Testis (tissue), 3 donors: Measurements from ENCODE around the gene CCDC127. TPM values are rescaled to one million over a fixed set of nuclear protein-coding genes. Genes with fewer than 3 reads are reported as not detected.
"Not testable (repeated sequence)": the region's sequence is repeated elsewhere in the genome, so short reads cannot be mapped to it uniquely, and the experiment has no call there.

Experiments used
- DNase-seq: peaks from one replicate; pipeline ENCODE4 v3.0.0-alpha.2; 2019
- H3K27ac ChIP-seq, 2 donors: fragments of 200-600 bp; sonication (generic); one replicate each; pipeline ENCODE4 v1.5.1; 2019
- H3K27me3 ChIP-seq: fragments of 200-600 bp; sonication (generic); one replicate; pipeline ENCODE4 v1.5.1; 2019
- H3K36me3 ChIP-seq: fragments of 200-600 bp; sonication (generic); one replicate; pipeline ENCODE4 v1.5.1; 2017; ENCODE audit warnings: low read depth; ENCODE audit errors: missing control alignments
- H3K4me1 ChIP-seq: fragments of 200-600 bp; sonication (generic); one replicate; pipeline ENCODE4 v1.5.1; 2019
- H3K4me3 ChIP-seq, 2 donors: fragments of 200-600 bp; sonication (generic); one replicate each; pipeline ENCODE4 v1.5.1; 2017 to 2019
- H3K9me3 ChIP-seq: fragments of 200-600 bp; sonication (generic); one replicate; pipeline ENCODE4 v1.5.1; 2017
- POLR2A ChIP-seq: fragments of 450-650 bp; IDR thresholded peaks from one replicate; pipeline ENCODE4 v1.6.1; 2017; ENCODE audit warnings: antibody characterized with exemption, mild to moderate bottlenecking, moderate library complexity
- WGBS, 2 donors: methylation state at CpG; one replicate each; pipeline ENCODE4 v1.1.5; 2018; 5-methylcytosine and 5-hydroxymethylcytosine counted together
- intact Hi-C: fragments of 100-400 bp; cut with DNase I; formaldehyde crosslinking; loops from one replicate; pipeline ENCODE4 v1.15.1; 2023; ENCODE audit warnings: low total_unique reads
- polyA plus RNA-seq: library from polyadenylated mRNA; stranded (reverse); fragments of 350-450 nt; fragmentation: Illumina TruSeq; extraction: RNeasy Lipid Tissue Mini Kit (QIAGEN cat#74804); gene quantifications from one replicate; pipeline ENCODE4 v1.2.3, GENCODE V29; 2014; ENCODE audit warnings: low read depth, low replicate concordance; ENCODE audit not compliant: insufficient read depth
- total RNA-seq, 2 donors: library from RNA; depleted of rRNA; stranded (reverse); fragments of >200 nt; gene quantifications; one replicate each; pipeline ENCODE4 v1.2.3, GENCODE V29; 2016
- TF ChIP-seq, protein P1 (sequence below), 3 experiments: fragments of 450-650 bp in 2 of 3; fragments of 200-600 bp in 1 of 3; sonication (generic) in 1 of 3; IDR thresholded peaks; one replicate each; pipeline ENCODE4 v1.5.1; 2016 to 2019; ENCODE audit warnings: antibody characterized with exemption in 3 of 3, mild to moderate bottlenecking in 2 of 3, moderate library complexity in 1 of 3

CCDC127 gene
- total and polyA plus RNA-seq, 3 donors from 2014 or later: 6.6 to 6.9 (median 6.7) TPM

DNA sequence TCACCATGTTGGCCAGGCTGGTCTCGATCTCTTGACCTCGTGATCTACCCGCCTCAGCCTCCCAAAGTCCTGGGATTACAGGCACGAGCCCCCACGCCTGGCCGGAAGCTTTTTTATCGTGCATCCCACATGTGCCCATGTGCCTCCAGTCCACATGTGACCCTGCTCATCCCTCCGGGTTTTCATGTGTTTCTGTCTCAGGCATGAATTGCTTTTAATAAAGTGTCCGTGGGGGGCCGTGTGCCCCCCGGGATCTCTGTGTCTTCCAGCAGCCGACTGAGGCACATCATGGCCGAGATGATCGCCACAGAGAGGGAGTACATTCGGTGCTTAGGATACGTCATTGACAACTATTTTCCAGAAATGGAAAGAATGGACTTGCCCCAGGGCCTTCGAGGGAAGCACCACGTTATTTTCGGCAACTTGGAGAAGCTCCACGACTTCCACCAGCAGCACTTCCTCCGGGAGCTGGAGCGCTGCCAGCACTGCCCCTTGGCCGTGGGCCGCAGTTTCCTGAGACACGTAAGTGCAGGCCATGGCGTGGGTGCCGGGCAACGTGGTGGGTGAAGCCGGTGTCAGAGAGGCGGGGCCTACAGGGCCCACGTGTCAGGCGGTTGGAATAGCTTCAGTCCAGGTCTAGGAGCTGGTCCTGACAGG lies 48.8 kb downstream of the CCDC127 start:
- no peak overlapping the region for H3K27ac ChIP-seq
- intact Hi-C loops: no loop called here
- TF ChIP-seq, protein P1, sequence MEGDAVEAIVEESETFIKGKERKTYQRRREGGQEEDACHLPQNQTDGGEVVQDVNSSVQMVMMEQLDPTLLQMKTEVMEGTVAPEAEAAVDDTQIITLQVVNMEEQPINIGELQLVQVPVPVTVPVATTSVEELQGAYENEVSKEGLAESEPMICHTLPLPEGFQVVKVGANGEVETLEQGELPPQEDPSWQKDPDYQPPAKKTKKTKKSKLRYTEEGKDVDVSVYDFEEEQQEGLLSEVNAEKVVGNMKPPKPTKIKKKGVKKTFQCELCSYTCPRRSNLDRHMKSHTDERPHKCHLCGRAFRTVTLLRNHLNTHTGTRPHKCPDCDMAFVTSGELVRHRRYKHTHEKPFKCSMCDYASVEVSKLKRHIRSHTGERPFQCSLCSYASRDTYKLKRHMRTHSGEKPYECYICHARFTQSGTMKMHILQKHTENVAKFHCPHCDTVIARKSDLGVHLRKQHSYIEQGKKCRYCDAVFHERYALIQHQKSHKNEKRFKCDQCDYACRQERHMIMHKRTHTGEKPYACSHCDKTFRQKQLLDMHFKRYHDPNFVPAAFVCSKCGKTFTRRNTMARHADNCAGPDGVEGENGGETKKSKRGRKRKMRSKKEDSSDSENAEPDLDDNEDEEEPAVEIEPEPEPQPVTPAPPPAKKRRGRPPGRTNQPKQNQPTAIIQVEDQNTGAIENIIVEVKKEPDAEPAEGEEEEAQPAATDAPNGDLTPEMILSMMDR (IDR thresholded peaks at IDR 0.05): no peak
- no peak for TF ChIP-seq POLR2A
- H3K4me3 ChIP-seq: no peak overlapping the region
- DNase-seq: no peak
- no peaks in the 10 kb centered on the region for H3K9me3 ChIP-seq
- WGBS, 2 donors: 59 to 78% methylated on average over 28 to 32 of the region's 32 CpGs
- no peaks in the 10 kb centered on the region for H3K27me3 ChIP-seq
- peaks cover 11% of the 10 kb centered on the region for H3K4me1 ChIP-seq
- H3K36me3 ChIP-seq: no peaks in the 10 kb centered on the region

DNA sequence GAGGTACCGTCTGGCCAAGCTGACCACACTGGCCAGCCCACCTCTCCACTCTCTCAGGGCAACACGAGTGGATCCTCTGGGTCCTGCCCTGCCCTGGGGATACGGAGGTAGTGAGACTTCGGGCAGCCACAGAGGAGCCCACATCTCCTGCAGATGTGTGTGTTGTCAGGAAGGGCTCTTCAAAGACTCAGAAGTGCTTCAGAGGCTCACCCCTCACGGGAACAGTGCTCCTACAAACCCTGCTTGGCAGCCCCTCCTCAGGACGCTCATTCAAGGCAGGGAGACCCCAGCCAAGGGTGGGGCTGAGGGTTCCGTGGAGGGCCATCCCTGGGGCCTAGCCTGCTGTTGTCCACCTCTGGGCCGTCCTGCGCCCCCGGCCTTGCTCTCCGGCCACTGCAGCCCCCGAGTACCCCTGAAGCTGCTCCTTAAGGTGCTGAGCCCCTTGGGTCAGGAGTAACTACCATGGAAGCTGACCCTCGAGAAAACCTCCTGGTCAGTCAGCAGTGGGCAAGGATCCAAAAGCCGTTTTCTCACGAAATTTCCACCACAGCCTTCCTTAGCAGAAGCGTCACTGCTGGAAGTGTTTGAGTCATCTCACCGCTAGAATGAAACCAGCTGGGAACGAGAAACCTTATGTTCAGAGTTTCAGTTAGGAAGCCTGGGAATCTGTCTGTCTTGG lies 49.8 kb downstream of the CCDC127 start:
- DNase-seq: no peak
- H3K4me1 ChIP-seq: peaks cover 11% of the 10 kb centered on the region
- H3K27me3 ChIP-seq: no peaks in the 10 kb centered on the region
- 82 to 84% methylated on average over 17 to 18 of the region's 18 CpGs for WGBS, 2 donors
- no peak for TF ChIP-seq POLR2A
- TF ChIP-seq, protein P1 (IDR thresholded peaks at IDR 0.05): no peak
- H3K36me3 ChIP-seq: no peaks in the 10 kb centered on the region
- intact Hi-C loops: no loop called here
- H3K9me3 ChIP-seq: no peaks in the 10 kb centered on the region
- no peak overlapping the region for H3K4me3 ChIP-seq
- no peak overlapping the region for H3K27ac ChIP-seq

DNA sequence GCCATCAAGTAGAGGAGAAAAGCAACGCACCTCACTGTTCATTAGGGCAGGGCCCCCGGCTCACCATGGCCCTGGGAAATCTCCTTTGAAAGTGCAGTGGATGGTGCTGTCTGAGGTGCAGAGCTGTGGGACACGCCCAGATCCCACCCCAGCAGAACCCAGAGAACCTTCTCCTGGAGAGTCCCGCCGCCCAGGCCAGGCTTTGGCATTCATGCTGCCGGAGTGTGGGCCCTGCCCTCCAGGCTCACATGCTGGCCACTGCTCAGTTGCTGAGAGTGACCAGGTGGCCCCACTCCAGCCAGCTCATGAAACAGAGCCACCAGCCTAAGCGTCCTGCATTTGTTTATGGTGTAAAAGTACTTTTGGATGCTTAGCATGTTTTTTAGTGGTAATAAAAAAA lies 50.4 kb downstream of the CCDC127 start:
- Histone ChIP-seq H3K27me3 (no peaks in the 10 kb centered on the region), H3K36me3 (no peaks in the 10 kb centered on the region), H3K27ac (no peak overlapping the region), H3K9me3 (no peaks in the 10 kb centered on the region), H3K4me3 (no peak overlapping the region), H3K4me1 (peaks cover 11% of the 10 kb centered on the region)
- no peak for TF ChIP-seq POLR2A
- TF ChIP-seq, protein P1 (IDR thresholded peaks at IDR 0.05): no peak
- WGBS, 2 donors: 93 to 94% methylated on average over 7 of the region's 7 CpGs
- intact Hi-C loops: no loop called here
- DNase-seq: no peak

DNA sequence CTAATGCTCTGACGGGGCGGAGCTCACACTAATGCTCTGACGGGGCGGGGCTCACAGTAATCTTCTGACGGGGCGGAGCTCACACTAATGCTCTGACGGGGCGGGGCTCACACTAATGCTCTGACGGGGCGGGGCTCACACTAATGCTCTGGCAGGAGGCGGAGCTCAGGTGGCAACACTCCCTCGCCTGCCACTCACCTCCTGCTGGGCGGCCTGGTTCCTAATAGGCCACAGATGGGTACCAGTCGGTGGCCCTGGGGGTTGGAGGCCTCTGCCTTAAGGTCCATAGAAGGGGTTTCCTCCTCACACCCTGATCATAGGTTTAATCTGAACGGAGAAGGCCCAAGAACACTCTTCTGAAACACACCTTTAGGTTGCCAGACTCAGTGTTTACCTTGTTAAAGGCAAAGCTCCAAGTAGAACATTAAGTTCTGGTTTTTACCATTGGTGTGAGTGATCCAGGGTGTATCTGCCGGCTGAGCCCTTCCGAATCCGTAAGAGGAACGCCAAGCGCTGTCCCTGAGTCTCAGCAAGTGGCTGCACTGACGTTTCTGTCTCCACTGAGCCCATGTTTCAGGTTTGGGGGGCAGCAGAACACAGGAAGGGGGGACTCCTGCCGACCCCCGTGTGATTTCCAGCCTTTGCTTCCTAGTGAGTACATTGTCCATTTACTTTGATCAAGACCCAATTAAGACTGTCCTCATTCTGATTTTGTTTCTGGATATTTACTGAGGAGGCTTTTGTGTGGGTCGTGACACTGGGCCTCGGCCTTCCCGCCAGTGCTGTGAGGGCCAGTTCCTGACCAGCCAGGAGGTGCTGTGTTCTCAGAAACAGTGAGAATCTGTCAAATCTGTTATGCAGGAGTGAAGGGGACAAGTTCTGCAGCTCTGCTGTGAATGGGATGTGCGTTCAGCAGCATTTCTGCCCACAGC lies 51.2 kb downstream of the CCDC127 start:
- H3K27ac ChIP-seq: no peak overlapping the region
- TF ChIP-seq POLR2A: no peak
- TF ChIP-seq, protein P1 (IDR thresholded peaks at IDR 0.05): no peak
- intact Hi-C loops: no loop called here
- 71 to 88% methylated on average over 16 to 17 of the region's 27 CpGs for WGBS, 2 donors
- H3K4me3 ChIP-seq: no peak overlapping the region
- no peaks in the 10 kb centered on the region for H3K36me3 ChIP-seq
- no peak for DNase-seq
- peaks cover 11% of the 10 kb centered on the region for H3K4me1 ChIP-seq
- H3K9me3 ChIP-seq: no peaks in the 10 kb centered on the region
- H3K27me3 ChIP-seq: no peaks in the 10 kb centered on the region

DNA sequence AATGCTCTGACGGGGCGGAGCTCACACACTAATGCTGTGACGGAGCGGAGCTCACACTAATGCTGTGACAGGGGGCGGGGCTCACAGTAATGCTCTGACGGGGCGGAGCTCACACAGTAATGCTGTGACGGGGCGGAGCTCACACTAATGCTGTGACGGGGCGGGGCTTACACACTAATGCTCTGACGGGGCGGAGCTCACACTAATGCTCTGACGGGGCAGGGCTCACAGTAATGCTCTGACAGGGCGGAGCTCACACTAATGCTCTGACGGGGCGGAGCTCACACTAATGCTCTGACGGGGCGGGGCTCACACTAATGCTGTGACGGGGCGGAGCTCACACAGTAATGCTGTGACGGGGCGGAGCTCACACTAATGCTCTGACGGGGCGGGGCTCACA lies 53.2 kb downstream of the CCDC127 start:
- H3K4me3 ChIP-seq, H3K27me3 ChIP-seq, intact Hi-C loops, DNase-seq, H3K36me3 ChIP-seq, H3K27ac ChIP-seq, H3K9me3 ChIP-seq, H3K4me1 ChIP-seq: not testable (repeated sequence)
- 79 to 91% methylated on average over 7 to 24 of the region's 25 CpGs for WGBS, 2 donors
